ENCODE measurements around the gene IPO4. TPM values are rescaled to one million over a fixed set of nuclear protein-coding genes. Genes with fewer than 3 reads are reported as not detected.

Gene IPO4
- total RNA-seq, 1 experiment from 2014 or later, result 102 TPM

DNA sequence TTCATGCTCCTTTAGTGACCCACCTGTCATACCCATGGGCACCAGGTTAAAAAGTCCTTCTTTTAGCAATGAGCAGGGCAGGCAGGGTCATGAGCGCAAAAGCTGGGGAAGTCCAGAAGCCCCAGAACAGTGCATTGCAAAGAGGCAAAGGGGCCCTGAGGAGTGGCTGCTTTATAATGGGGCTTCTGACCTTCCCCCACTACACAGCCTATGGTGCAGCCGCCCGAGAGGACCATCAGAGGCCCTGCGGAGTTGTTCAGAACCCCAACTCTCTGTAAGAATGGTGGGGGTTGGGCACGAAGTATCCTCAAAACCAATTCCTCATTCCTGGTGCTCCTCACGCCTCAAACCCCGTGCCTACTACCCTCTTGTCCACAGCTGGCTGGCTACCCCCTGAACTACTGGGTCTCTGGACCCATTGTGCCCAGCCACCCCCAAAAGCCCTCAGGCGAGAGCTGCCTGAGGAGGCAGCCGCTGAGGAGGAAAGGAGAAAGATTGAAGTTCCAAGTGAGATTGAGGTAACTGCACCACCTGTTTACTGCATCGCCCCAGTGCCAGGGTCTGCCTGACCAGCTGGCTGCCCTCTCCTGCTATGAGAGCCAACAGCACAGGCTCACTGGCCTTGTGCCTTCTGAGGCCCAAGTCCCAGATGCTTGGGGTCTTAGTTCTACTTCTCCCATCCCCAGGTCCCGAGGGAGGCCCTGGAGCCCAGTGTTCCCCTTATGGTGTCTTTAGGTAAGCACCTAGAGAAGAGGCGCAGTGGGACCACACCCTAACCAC lies 10.0 kb downstream of the IPO4 start:
- BruUV-seq (replicated peaks), result no TSS peak
- Histone ChIP-seq H3K79me2 (ENCODE audit: insufficient read depth, low read length) (no peaks in the 10 kb centered on the region), H3K9ac (ENCODE audit: low read length) (no peak overlapping the region), H3K9me3 (ENCODE audit: control insufficient read depth in 1 of 2, insufficient read depth in 1 of 2, low read depth in 1 of 2, low read length in 2 of 2) (no peaks in the 10 kb centered on the region), H3K27ac (ENCODE audit: low read depth, low read length) (no peak overlapping the region), H3K36me3 (ENCODE audit: control insufficient read depth in 1 of 2, insufficient read depth in 2 of 2, low read length in 2 of 2) (peaks cover 18 to 27% of the 10 kb centered on the region in 2 experiments; a peak in 3 of 4 replicates), H4K20me1 (ENCODE audit: insufficient read depth) (no peaks in the 10 kb centered on the region), H3K9me2 (ENCODE audit: insufficient read depth) (no peaks in the 10 kb centered on the region), H3K4me2 (ENCODE audit: low read length) (no peak overlapping the region), H2AFZ (ENCODE audit: low read depth, low read length, poor library complexity, severe bottlenecking) (no peak overlapping the region), H3K4me3 (replicated peaks in 1 of 2; ENCODE audit: low read depth in 1 of 2, low read length in 2 of 2) (no peak overlapping the region), H3K4me1 (ENCODE audit: control insufficient read depth in 1 of 2, insufficient read depth in 2 of 2, low read length in 2 of 2) (no peaks in the 10 kb centered on the region), H3K27me3 (ENCODE audit: insufficient read depth, low read length) (no peaks in the 10 kb centered on the region)
- ChIA-PET RAD21 (ENCODE audit: low non-redundant PET in 1 of 2, low total read pairs in 2 of 2, uncharacterized antibody in 2 of 2, unreplicated experiment in 2 of 2) (no interaction called here), CTCF (interaction anchor here (2.2 kb wide), 1 partner anchor 18 kb away, joined by 5 read pairs; the partner anchor contains the start of gene IRF9), POLR2A (interaction anchor here (1.4 kb wide), 1 partner anchor 17 kb away, joined by 5 read pairs; the partner anchor contains the start of gene IRF9)
- no peak for DNase-seq (ENCODE audit: low read depth, low spot score)
- intact Hi-C loops (cut with micrococcal nuclease), result no loop called here
- ATAC-seq, result 0 out of 2 replicates have a peak, but pooled peaks have one; percentile 4
- TF ChIP-seq EGR1 (IDR thresholded peaks at IDR 0.05; ENCODE audit: low read depth) (no peak), CEBPB (IDR thresholded peaks at IDR 0.05; ENCODE audit: low read depth) (no peak), SIN3A (IDR thresholded peaks at IDR 0.05; ENCODE audit: low read depth) (no peak), TCF7L2 (IDR thresholded peaks at IDR 0.05; ENCODE audit: borderline replicate concordance, extremely low read depth, insufficient read depth, insufficient read length) (no peak), ELF1 (IDR thresholded peaks at IDR 0.05; ENCODE audit: borderline replicate concordance, low read depth) (no peak), FOSL1 (IDR thresholded peaks at IDR 0.05; ENCODE audit: low read depth) (no peak), POLR2A (IDR thresholded peaks at IDR 0.05; ENCODE audit: borderline replicate concordance, extremely low read depth, insufficient read depth, insufficient read length) (no peak), RAD21 (IDR thresholded peaks at IDR 0.05; ENCODE audit: low read depth) (no peak), YY1 (IDR thresholded peaks at IDR 0.05; ENCODE audit: extremely low read depth, insufficient replicate concordance, low read depth, low read length) (no peak)
- TF ChIP-seq, protein P1, sequence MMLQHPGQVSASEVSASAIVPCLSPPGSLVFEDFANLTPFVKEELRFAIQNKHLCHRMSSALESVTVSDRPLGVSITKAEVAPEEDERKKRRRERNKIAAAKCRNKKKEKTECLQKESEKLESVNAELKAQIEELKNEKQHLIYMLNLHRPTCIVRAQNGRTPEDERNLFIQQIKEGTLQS (IDR thresholded peaks at IDR 0.05), result no peak
- TF ChIP-seq, protein P2, sequence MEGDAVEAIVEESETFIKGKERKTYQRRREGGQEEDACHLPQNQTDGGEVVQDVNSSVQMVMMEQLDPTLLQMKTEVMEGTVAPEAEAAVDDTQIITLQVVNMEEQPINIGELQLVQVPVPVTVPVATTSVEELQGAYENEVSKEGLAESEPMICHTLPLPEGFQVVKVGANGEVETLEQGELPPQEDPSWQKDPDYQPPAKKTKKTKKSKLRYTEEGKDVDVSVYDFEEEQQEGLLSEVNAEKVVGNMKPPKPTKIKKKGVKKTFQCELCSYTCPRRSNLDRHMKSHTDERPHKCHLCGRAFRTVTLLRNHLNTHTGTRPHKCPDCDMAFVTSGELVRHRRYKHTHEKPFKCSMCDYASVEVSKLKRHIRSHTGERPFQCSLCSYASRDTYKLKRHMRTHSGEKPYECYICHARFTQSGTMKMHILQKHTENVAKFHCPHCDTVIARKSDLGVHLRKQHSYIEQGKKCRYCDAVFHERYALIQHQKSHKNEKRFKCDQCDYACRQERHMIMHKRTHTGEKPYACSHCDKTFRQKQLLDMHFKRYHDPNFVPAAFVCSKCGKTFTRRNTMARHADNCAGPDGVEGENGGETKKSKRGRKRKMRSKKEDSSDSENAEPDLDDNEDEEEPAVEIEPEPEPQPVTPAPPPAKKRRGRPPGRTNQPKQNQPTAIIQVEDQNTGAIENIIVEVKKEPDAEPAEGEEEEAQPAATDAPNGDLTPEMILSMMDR (IDR thresholded peaks at IDR 0.05 in 2 of 3, conservative IDR thresholded peaks at IDR 0.05 in 1 of 3; ENCODE audit: borderline replicate concordance in 1 of 3, insufficient read depth in 1 of 3, low read depth in 2 of 3, low read length in 2 of 3), result no peak
